Measurements from ENCODE around the gene LPCAT1.
"Not testable (repeated sequence)": the region's sequence is repeated elsewhere in the genome, so short reads cannot be mapped to it uniquely, and the experiment has no call there.

DNA sequence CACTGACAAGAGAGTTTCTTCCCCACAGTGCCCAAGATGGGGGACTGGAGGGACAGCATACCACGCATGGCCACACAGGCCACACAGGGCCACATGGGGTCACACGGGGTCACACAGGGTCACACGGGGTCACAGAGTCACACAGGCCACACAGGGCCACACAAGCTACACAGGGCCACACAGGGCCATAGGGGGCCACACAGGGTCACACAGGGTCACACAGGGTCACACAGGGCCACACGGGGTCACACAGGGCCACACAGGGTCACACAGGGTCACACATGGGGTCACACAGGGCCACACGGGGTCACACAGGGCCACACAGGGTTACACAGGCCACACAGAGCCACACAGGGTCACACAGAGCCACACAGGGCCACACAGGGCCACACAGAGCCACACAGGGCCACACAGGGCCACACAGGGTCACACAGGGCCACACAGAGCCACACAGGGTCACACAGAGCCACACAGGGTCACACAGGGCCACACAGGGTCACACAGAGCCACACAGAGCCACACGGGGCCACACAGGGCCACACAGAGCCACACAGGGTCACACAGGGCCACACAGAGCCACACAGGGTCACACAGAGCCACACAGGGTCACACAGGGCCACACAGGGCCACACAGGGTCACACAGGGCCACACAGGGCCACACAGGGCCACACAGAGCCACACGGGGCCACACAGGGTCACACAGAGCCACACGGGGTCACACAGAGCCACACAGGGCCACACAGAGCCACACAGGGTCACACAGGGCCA lies 15.8 kb upstream of the LPCAT1 start:
- not testable (repeated sequence) for TF ChIP-seq ZC3H10 (CRISPR knock-in tag; IDR thresholded peaks at IDR 0.05); ISL1 (CRISPR knock-in tag; IDR thresholded peaks at IDR 0.05); TOX (CRISPR knock-in tag; IDR thresholded peaks at IDR 0.05; ENCODE audit: borderline replicate concordance); ZNF565 (CRISPR knock-in tag; conservative IDR thresholded peaks at IDR 0.05; ENCODE audit: low read depth); POU6F1 (CRISPR knock-in tag; IDR thresholded peaks at IDR 0.05; ENCODE audit: borderline replicate concordance, low read depth); ARNTL (CRISPR knock-in tag; IDR thresholded peaks at IDR 0.05; ENCODE audit: borderline replicate concordance, low read depth); CREB5 (CRISPR knock-in tag; IDR thresholded peaks at IDR 0.05; ENCODE audit: low read depth); PPARA (CRISPR knock-in tag; IDR thresholded peaks at IDR 0.05; ENCODE audit: borderline replicate concordance); ZFP30 (CRISPR knock-in tag; IDR thresholded peaks at IDR 0.05)
- TF ChIP-seq, protein P1, sequence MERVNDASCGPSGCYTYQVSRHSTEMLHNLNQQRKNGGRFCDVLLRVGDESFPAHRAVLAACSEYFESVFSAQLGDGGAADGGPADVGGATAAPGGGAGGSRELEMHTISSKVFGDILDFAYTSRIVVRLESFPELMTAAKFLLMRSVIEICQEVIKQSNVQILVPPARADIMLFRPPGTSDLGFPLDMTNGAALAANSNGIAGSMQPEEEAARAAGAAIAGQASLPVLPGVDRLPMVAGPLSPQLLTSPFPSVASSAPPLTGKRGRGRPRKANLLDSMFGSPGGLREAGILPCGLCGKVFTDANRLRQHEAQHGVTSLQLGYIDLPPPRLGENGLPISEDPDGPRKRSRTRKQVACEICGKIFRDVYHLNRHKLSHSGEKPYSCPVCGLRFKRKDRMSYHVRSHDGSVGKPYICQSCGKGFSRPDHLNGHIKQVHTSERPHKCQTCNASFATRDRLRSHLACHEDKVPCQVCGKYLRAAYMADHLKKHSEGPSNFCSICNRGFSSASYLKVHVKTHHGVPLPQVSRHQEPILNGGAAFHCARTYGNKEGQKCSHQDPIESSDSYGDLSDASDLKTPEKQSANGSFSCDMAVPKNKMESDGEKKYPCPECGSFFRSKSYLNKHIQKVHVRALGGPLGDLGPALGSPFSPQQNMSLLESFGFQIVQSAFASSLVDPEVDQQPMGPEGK (CRISPR knock-in tag; IDR thresholded peaks at IDR 0.05; ENCODE audit: borderline replicate concordance), result not testable (repeated sequence)
